GM19351 (cell line): ENCODE measurements around the gene UBQLN3.

Source experiments
- ATAC-seq: cut with Tn5 transposase; IDR thresholded peaks from one replicate; pipeline ENCODE4 v1.9.1; 2021; ENCODE audit warnings: mild to moderate bottlenecking, moderate library complexity; ENCODE audit not compliant: unreplicated experiment

The UBQLN3 gene

GRCh38 chr11:5507177-5507932 lies 2.4 kb downstream of the UBQLN3 start:
- ATAC-seq: no peak

- ATAC-seq: no peak
These were observed 4.3 kb downstream of the UBQLN3 start for GRCh38 chr11:5505363-5506048.

- no peak for ATAC-seq
These were observed 5.3 kb downstream of the UBQLN3 start for GRCh38 chr11:5504403-5504921.

GRCh38 chr11:5500393-5500801 lies 9.4 kb downstream of the UBQLN3 start:
- no peak for ATAC-seq

GRCh38 chr11:5499671-5500070 lies 10.1 kb downstream of the UBQLN3 start:
- no peak for ATAC-seq

- ATAC-seq: no peak
These were observed 20.0 kb downstream of the UBQLN3 start for GRCh38 chr11:5489576-5490357.

GRCh38 chr11:5488798-5489399 lies 20.9 kb downstream of the UBQLN3 start:
- no peak for ATAC-seq

GRCh38 chr11:5488385-5488784 lies 21.4 kb downstream of the UBQLN3 start, which contains the start of gene OR52D1:
Gene OR52D1 (plus strand): TSS chr11:5488685. CDS start chr11:5488707, 22 bp downstream.
- no peak for ATAC-seq

- no peak for ATAC-seq
These were observed 23.3 kb downstream of the UBQLN3 start for GRCh38 chr11:5486421-5486820.

GRCh38 chr11:5486003-5486402 lies 23.8 kb downstream of the UBQLN3 start:
- no peak for ATAC-seq

GRCh38 chr11:5476186-5476819 lies 33.5 kb downstream of the UBQLN3 start:
- ATAC-seq: peak; percentile 98

- no peak for ATAC-seq
These were observed 35.8 kb downstream of the UBQLN3 start for GRCh38 chr11:5473921-5474320.

GRCh38 chr11:5467527-5467926 lies 42.2 kb downstream of the UBQLN3 start:
- no peak for ATAC-seq

- no peak for ATAC-seq
These were observed 48.7 kb downstream of the UBQLN3 start for GRCh38 chr11:5460983-5461621.
